DMS79 treated with DMSO at 0.1 percent for 48 hours (cell line): ENCODE measurements around the gene NUP210.
A peak's percentile ranks its signal among the peaks of the same experiment; 100 is the strongest.

Experiments
- DNase-seq: peaks from one replicate; lab custom pipeline; 2025; lab: John Stamatoyannopoulos, UW

NUP210 gene

GRCh38 chr3:13348661-13349396 lies 71.3 kb downstream of the NUP210 start:
- no peak for DNase-seq

- no peak for DNase-seq
Observed at GRCh38 chr3:13348100-13348499, 72.0 kb downstream of the NUP210 start.

- no peak for DNase-seq
Observed at GRCh38 chr3:13347390-13347950, 72.7 kb downstream of the NUP210 start.

GRCh38 chr3:13346481-13347389 lies 73.4 kb downstream of the NUP210 start:
- DNase-seq, result peak; percentile 46

GRCh38 chr3:13345772-13346171 lies 74.3 kb downstream of the NUP210 start:
- no peak for DNase-seq

GRCh38 chr3:13345284-13345683 lies 74.8 kb downstream of the NUP210 start:
- DNase-seq, result no peak

GRCh38 chr3:13344663-13345062 lies 75.5 kb downstream of the NUP210 start:
- DNase-seq, result no peak

GRCh38 chr3:13343601-13344000 lies 76.5 kb downstream of the NUP210 start:
- DNase-seq, result no peak

- DNase-seq, result no peak
Observed at GRCh38 chr3:13341229-13341905, 78.8 kb downstream of the NUP210 start.

GRCh38 chr3:13339833-13340232 lies 80.3 kb downstream of the NUP210 start:
- DNase-seq, result no peak

GRCh38 chr3:13338996-13339395 lies 81.1 kb downstream of the NUP210 start:
- no peak for DNase-seq

GRCh38 chr3:13338231-13338630 lies 81.9 kb downstream of the NUP210 start:
- DNase-seq, result no peak

- no peak for DNase-seq
Observed at GRCh38 chr3:13336592-13336991, 83.5 kb downstream of the NUP210 start.

GRCh38 chr3:13335503-13335902 lies 84.6 kb downstream of the NUP210 start:
- no peak for DNase-seq

- no peak for DNase-seq
Observed at GRCh38 chr3:13335059-13335458, 85.1 kb downstream of the NUP210 start.

GRCh38 chr3:13333236-13333897 lies 86.8 kb downstream of the NUP210 start:
- no peak for DNase-seq

- DNase-seq, result no peak
Observed at GRCh38 chr3:13332740-13333139, 87.4 kb downstream of the NUP210 start.

- DNase-seq, result no peak
Observed at GRCh38 chr3:13332158-13332557, 88.0 kb downstream of the NUP210 start.

GRCh38 chr3:13329746-13330145 lies 90.4 kb downstream of the NUP210 start:
- DNase-seq, result no peak

- no peak for DNase-seq
Observed at GRCh38 chr3:13325892-13326443, 94.2 kb downstream of the NUP210 start.

GRCh38 chr3:13324835-13325501 lies 95.2 kb downstream of the NUP210 start:
- no peak for DNase-seq
